Measurements from ENCODE around the gene PTPRM.

DNA sequence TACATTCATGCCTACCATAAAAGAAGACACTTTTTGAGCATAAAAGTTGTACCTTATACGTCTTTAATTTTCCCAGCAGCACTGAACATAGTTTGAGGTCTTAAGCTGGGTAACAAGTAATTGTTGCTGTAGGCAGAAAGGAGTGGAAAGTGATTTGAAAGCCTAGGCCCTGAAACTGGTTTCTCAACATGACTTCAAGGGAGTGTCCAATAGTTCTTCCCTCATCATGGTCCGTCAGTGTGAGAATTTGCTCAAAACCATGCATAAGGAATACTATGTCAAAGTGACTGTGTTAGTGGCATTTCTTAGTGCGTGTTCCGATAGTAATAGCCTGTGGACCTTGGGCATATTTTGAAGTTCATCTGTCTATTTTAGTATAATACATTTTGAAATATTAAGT is 463.1 kb downstream of the PTPRM start:
- TF ChIP-seq EZH2 (IDR thresholded peaks at IDR 0.05; ENCODE audit: insufficient read depth, poor library complexity, severe bottlenecking) (no peak), EZH2phosphoT487 (IDR thresholded peaks at IDR 0.05; ENCODE audit: insufficient read depth, low read depth) (no peak)
